Esophagus (tissue), 2 donors: ENCODE data around the gene GMDS. TPM values are rescaled to one million over a fixed set of nuclear protein-coding genes. Genes with fewer than 3 reads are reported as not detected.

ENCODE experiments used
- H3K27ac ChIP-seq, 2 donors: one replicate each; pipeline ENCODE4 v1.5.1; 2013; ENCODE audit warnings: low read depth in 2 of 2, mild to moderate bottlenecking in 2 of 2, inconsistent platforms in 1 of 2, low read length in 1 of 2, moderate library complexity in 1 of 2
- H3K27me3 ChIP-seq, 2 donors: one replicate each; pipeline ENCODE4 v1.6.1; 2013; ENCODE audit warnings: low read length in 2 of 2, control low read depth in 1 of 2, mild to moderate bottlenecking in 1 of 2; ENCODE audit not compliant: insufficient read depth in 2 of 2, control insufficient read depth in 1 of 2
- H3K36me3 ChIP-seq, 2 donors: one replicate each; pipeline ENCODE4 v1.6.1; 2013; ENCODE audit warnings: low read length in 1 of 2; ENCODE audit not compliant: control insufficient read depth in 2 of 2, insufficient read depth in 2 of 2
- H3K4me1 ChIP-seq, 2 donors: one replicate each; pipeline ENCODE4 v1.6.1; 2013; ENCODE audit warnings: low read length in 1 of 2; ENCODE audit not compliant: control insufficient read depth in 2 of 2, insufficient read depth in 2 of 2
- H3K4me3 ChIP-seq, 2 donors: one replicate each; pipeline ENCODE4 v1.5.1; 2013; ENCODE audit warnings: low read length in 2 of 2, mild to moderate bottlenecking in 2 of 2, low read depth in 1 of 2, moderate library complexity in 1 of 2
- H3K9me3 ChIP-seq, 2 donors: one replicate each; pipeline ENCODE4 v1.6.1; 2013; ENCODE audit warnings: mild to moderate bottlenecking in 2 of 2, low read depth in 1 of 2, low read length in 1 of 2, moderate library complexity in 1 of 2; ENCODE audit not compliant: control insufficient read depth in 2 of 2, insufficient read depth in 1 of 2
- WGBS, 2 donors: extraction: QIAGEN DNeasy Blood & Tissue Kit; methylation state at CpG; one replicate each; pipeline ENCODE4 v1.1.7; 2013; 5-methylcytosine and 5-hydroxymethylcytosine counted together
- polyA plus RNA-seq, 2 donors: library from polyadenylated mRNA; stranded (reverse); fragments of 200-250 nt; gene quantifications; one replicate each; pipeline ENCODE4 v1.2.3, GENCODE V29; 2013
- donor health status: healthy with polysubstance abuse.
- donor health status: Bipolar disorder and iron deficiency.

GMDS gene
- polyA plus RNA-seq, 2 donors = 42.4 to 54.5 TPM

- Histone ChIP-seq H3K27me3 (no peaks in the 10 kb centered on the region), H3K9me3 (no peaks in the 10 kb centered on the region), H3K4me1 (no peaks in the 10 kb centered on the region), H3K27ac (no peak overlapping the region), H3K4me3 (no peak overlapping the region), H3K36me3 (no peaks in the 10 kb centered on the region)
- WGBS, 2 donors = 38 to 44% methylated on average over 1 of the region's 1 CpG
Measured at GRCh38 chr6:2157441-2158127, 87.8 kb downstream of the GMDS start.

GRCh38 chr6:2155206-2155605 is 90.2 kb downstream of the GMDS start:
- no peak overlapping the region for H3K27ac ChIP-seq
- H3K27me3 ChIP-seq = no peaks in the 10 kb centered on the region
- no peaks in the 10 kb centered on the region for H3K36me3 ChIP-seq
- H3K4me1 ChIP-seq = no peaks in the 10 kb centered on the region
- no peaks in the 10 kb centered on the region for H3K9me3 ChIP-seq
- H3K4me3 ChIP-seq = no peak overlapping the region
- WGBS, 2 donors = 59 to 67% methylated on average over 1 of the region's 1 CpG

- Histone ChIP-seq H3K9me3 (no peaks in the 10 kb centered on the region), H3K27ac (no peak overlapping the region)
- WGBS, 2 donors = 86 to 89% methylated on average over 9 of the region's 9 CpGs
Measured at GRCh38 chr6:2149361-2150006, 95.9 kb downstream of the GMDS start.

GRCh38 chr6:2148748-2149147 is 96.7 kb downstream of the GMDS start:
- Histone ChIP-seq H3K27me3 (no peaks in the 10 kb centered on the region), H3K36me3 (no peaks in the 10 kb centered on the region), H3K27ac (no peak overlapping the region), H3K4me1 (peaks cover 0 to 4% of the 10 kb centered on the region in 2 donors), H3K9me3 (no peaks in the 10 kb centered on the region), H3K4me3 (no peak overlapping the region)
- WGBS, 2 donors = 85 to 95% methylated on average over 8 of the region's 8 CpGs

More at GRCh38 chr6:2149361-2150006, 95.9 kb downstream of the GMDS start:
- Histone ChIP-seq H3K4me3 (no peak overlapping the region), H3K27me3 (no peaks in the 10 kb centered on the region), H3K4me1 (no peaks in the 10 kb centered on the region), H3K36me3 (no peaks in the 10 kb centered on the region)

GRCh38 chr6:2147766-2148448 is 97.5 kb downstream of the GMDS start:
- H3K27ac ChIP-seq = no peak overlapping the region
- no peaks in the 10 kb centered on the region for H3K9me3 ChIP-seq
- WGBS, 2 donors = 78 to 80% methylated on average over 6 of the region's 6 CpGs
- H3K4me1 ChIP-seq = peaks cover 0 to 4% of the 10 kb centered on the region in 2 donors
- H3K4me3 ChIP-seq = no peak overlapping the region
- no peaks in the 10 kb centered on the region for H3K27me3 ChIP-seq
- H3K36me3 ChIP-seq = no peaks in the 10 kb centered on the region

GRCh38 chr6:2147261-2147660 is 98.1 kb downstream of the GMDS start:
- 90 to 93% methylated on average over 5 of the region's 5 CpGs for WGBS, 2 donors
- no peaks in the 10 kb centered on the region for H3K36me3 ChIP-seq
- H3K27ac ChIP-seq = no peak overlapping the region
- no peaks in the 10 kb centered on the region for H3K27me3 ChIP-seq
- no peaks in the 10 kb centered on the region for H3K9me3 ChIP-seq
- H3K4me3 ChIP-seq = no peak overlapping the region
- H3K4me1 ChIP-seq = peaks cover 0 to 4% of the 10 kb centered on the region in 2 donors

- 85 to 88% methylated on average over 4 of the region's 4 CpGs for WGBS, 2 donors
- no peak overlapping the region for H3K27ac ChIP-seq
- no peaks in the 10 kb centered on the region for H3K36me3 ChIP-seq
- H3K27me3 ChIP-seq = no peaks in the 10 kb centered on the region
- H3K4me1 ChIP-seq = peaks cover 0 to 4% of the 10 kb centered on the region in 2 donors
- H3K4me3 ChIP-seq = no peak overlapping the region
- no peaks in the 10 kb centered on the region for H3K9me3 ChIP-seq
Measured at GRCh38 chr6:2144210-2144609, 101.2 kb downstream of the GMDS start.

GRCh38 chr6:2141644-2142290 is 103.6 kb downstream of the GMDS start:
- Histone ChIP-seq H3K27ac (no peak overlapping the region), H3K27me3 (no peaks in the 10 kb centered on the region), H3K9me3 (no peaks in the 10 kb centered on the region), H3K4me3 (no peak overlapping the region), H3K36me3 (no peaks in the 10 kb centered on the region), H3K4me1 (peaks cover 0 to 4% of the 10 kb centered on the region in 2 donors)
- WGBS, 2 donors = 72 to 89% methylated on average over 16 of the region's 16 CpGs

GRCh38 chr6:2140438-2141128 is 104.8 kb downstream of the GMDS start:
- Histone ChIP-seq H3K36me3 (no peaks in the 10 kb centered on the region), H3K9me3 (no peaks in the 10 kb centered on the region), H3K4me1 (peaks cover 0 to 4% of the 10 kb centered on the region in 2 donors), H3K4me3 (no peak overlapping the region), H3K27me3 (no peaks in the 10 kb centered on the region), H3K27ac (no peak overlapping the region)
- 84 to 89% methylated on average over 6 of the region's 6 CpGs for WGBS, 2 donors
